T-cell (primary cell): Measurements from ENCODE around the gene VPS35L. TPM values are rescaled to one million over a fixed set of nuclear protein-coding genes. Genes with fewer than 3 reads are reported as not detected.

Experiments
- ATAC-seq, 4 experiments: fragments of 200-7000 bp in 3 of 4; fragments of 150-1000 bp in 1 of 4; cut with Tn5 transposase; replicated peaks in 1 of 4; 1 replicate in 3 of 4; 2 replicates in 1 of 4; pipeline ENCODE4 v1.10.0; 2021; ENCODE audit warnings: moderate library complexity in 3 of 4, mild to moderate bottlenecking in 2 of 4, moderate number of reproducible peaks in 1 of 4
- CTCF ChIA-PET, 2 donors: fragments of 300-600 bp; sonication (Branson Sonifier 250); formaldehyde crosslinking; loops; one replicate each; lab custom pipeline; 2022; ENCODE audit warnings: antibody characterized with exemption in 2 of 2; lab: Charles Lee
- POLR2A ChIA-PET, 2 donors: fragments of 300-600 bp; sonication (Branson Sonifier 250); formaldehyde crosslinking; loops; one replicate each; lab custom pipeline; 2022; ENCODE audit warnings: antibody characterized with exemption in 2 of 2; lab: Charles Lee
- DNase-seq, 35 experiments: peaks; one replicate each; pipeline versions ENCODE4 v3.0.0 to v3.0.0-alpha.2; 2013 to 2023
- H3K27ac ChIP-seq: one replicate; pipeline ENCODE4 v1.5.1; 2013; ENCODE audit warnings: low read length
- H3K27me3 ChIP-seq, 2 experiments: replicated peaks in 1 of 2; 1 replicate in 1 of 2; 2 replicates in 1 of 2; pipeline versions ENCODE4 v1.6.1 to v1.7.0; 2013; ENCODE audit warnings: low read length in 1 of 2, mixed read lengths in 1 of 2; ENCODE audit not compliant: control insufficient read depth in 2 of 2, insufficient read depth in 2 of 2; ENCODE audit errors: extremely low read depth in 1 of 2
- H3K36me3 ChIP-seq, 2 donors: 1 replicate in 1 of 2; 2 replicates in 1 of 2; pipeline versions ENCODE4 v1.6.1 to v1.7.0; 2013; ENCODE audit warnings: low read length in 1 of 2; ENCODE audit not compliant: control insufficient read depth in 2 of 2, insufficient read depth in 1 of 2; ENCODE audit errors: extremely low read depth in 1 of 2
- H3K4me1 ChIP-seq, 2 experiments: 1 replicate in 1 of 2; 2 replicates in 1 of 2; pipeline versions ENCODE4 v1.6.1 to v1.7.0; 2013; ENCODE audit warnings: low read length in 2 of 2, mixed read lengths in 1 of 2; ENCODE audit not compliant: insufficient read depth in 2 of 2, control insufficient read depth in 1 of 2; ENCODE audit errors: extremely low read depth in 1 of 2
- H3K4me3 ChIP-seq, 2 donors: 1 replicate in 1 of 2; 2 replicates in 1 of 2; pipeline versions ENCODE4 v1.5.1 to v1.7.0; 2013; ENCODE audit warnings: mild to moderate bottlenecking in 2 of 2, low read length in 1 of 2, moderate library complexity in 1 of 2; ENCODE audit not compliant: control insufficient read depth in 1 of 2; ENCODE audit errors: extremely low read depth in 1 of 2
- H3K9me3 ChIP-seq: 2 replicates; pipeline ENCODE4 v1.7.0; 2013
- H3K27ac Mint-ChIP-seq, 2 donors: one replicate each; pipeline ENCODE4 v1.8.0; 2020 to 2021; ENCODE audit warnings: mild to moderate bottlenecking in 2 of 2, mixed read lengths in 2 of 2
- H3K27me3 Mint-ChIP-seq, 2 donors: one replicate each; pipeline ENCODE4 v1.8.0; 2021 to 2022; ENCODE audit warnings: mixed read lengths in 2 of 2
- H3K36me3 Mint-ChIP-seq: one replicate; pipeline ENCODE4 v1.8.0; 2021; ENCODE audit warnings: mixed read lengths
- H3K4me1 Mint-ChIP-seq, 3 donors: one replicate each; pipeline ENCODE4 v1.8.0; 2020 to 2022; ENCODE audit warnings: mixed read lengths in 3 of 3, mild to moderate bottlenecking in 1 of 3
- H3K4me3 Mint-ChIP-seq, 3 donors: one replicate each; pipeline ENCODE4 v1.8.0; 2020 to 2022; ENCODE audit warnings: mild to moderate bottlenecking in 3 of 3, mixed read lengths in 3 of 3, moderate library complexity in 3 of 3
- H3K9me3 Mint-ChIP-seq, 3 donors: one replicate each; pipeline ENCODE4 v1.8.0; 2020 to 2022; ENCODE audit warnings: mixed read lengths in 3 of 3
- WGBS: methylation state at CpG from one replicate; pipeline ENCODE4 v1.1.5; 2013; ENCODE audit warnings: missing lambda C conversion rate; ENCODE audit not compliant: insufficient coverage; 5-methylcytosine and 5-hydroxymethylcytosine counted together
- total RNA-seq, 35 experiments: library from RNA in 6 of 35; stranded (reverse) in 6 of 35; fragments of 120-200 nt in 1 of 35; gene quantifications; one replicate each; pipeline versions ENCODE4 v1.2.1 to v1.2.4 and lab custom pipeline; 2013 to 2026

VPS35L gene
- total RNA-seq, 5 donors from 2014 or later (not counting 1 experiment from before 2014, with no cell fraction given) = 40.2 to 46.9 (median 42.9) TPM

- no peak for ATAC-seq
- Mint-ChIP-seq H3K36me3 (peaks cover 57% of the 10 kb centered on the region), H3K27me3 (no peaks in the 10 kb centered on the region), H3K4me3 (no peak overlapping the region), H3K27ac (peak overlapping the region in 1 of 2 donors; percentile 28), H3K4me1 (peaks cover 7 to 10% (median 7%) of the 10 kb centered on the region in 3 donors), H3K9me3 (no peaks in the 10 kb centered on the region)
- Histone ChIP-seq H3K4me1 (peaks cover 0 to 5% of the 10 kb centered on the region in 2 experiments), H3K4me3 (no peak overlapping the region), H3K36me3 (peaks cover 25 to 80% of the 10 kb centered on the region in 2 donors), H3K27ac (no peak overlapping the region), H3K9me3 (no peaks in the 10 kb centered on the region), H3K27me3 (no peaks in the 10 kb centered on the region)
- ChIA-PET CTCF (no interaction called here), POLR2A (no interaction called here)
- WGBS = 100% methylated on average over 11 of the region's 18 CpGs
- no peak for DNase-seq
These were observed 153.0 kb downstream of the VPS35L start for GRCh38 chr16:19708296-19709205.

- peaks cover 57% of the 10 kb centered on the region for H3K36me3 Mint-ChIP-seq
- ChIA-PET POLR2A (no interaction called here), CTCF (no interaction called here)
- Histone ChIP-seq H3K36me3 (peaks cover 25 to 79% of the 10 kb centered on the region in 2 donors), H3K27me3 (no peaks in the 10 kb centered on the region), H3K9me3 (no peaks in the 10 kb centered on the region), H3K27ac (no peak overlapping the region), H3K4me3 (no peak overlapping the region), H3K4me1 (peaks cover 0 to 5% of the 10 kb centered on the region in 2 experiments)
- WGBS = 98% methylated on average over 22 of the region's 22 CpGs
- H3K4me1 Mint-ChIP-seq = peaks cover 12 to 16% (median 13%) of the 10 kb centered on the region in 3 donors
- peak overlapping the region in 1 of 2 donors; percentile 17 for H3K27ac Mint-ChIP-seq
- DNase-seq (no peak), ATAC-seq (no peak)
- H3K9me3 Mint-ChIP-seq = no peaks in the 10 kb centered on the region
- no peaks in the 10 kb centered on the region for H3K27me3 Mint-ChIP-seq
- H3K4me3 Mint-ChIP-seq = no peak overlapping the region
These were observed 154.1 kb downstream of the VPS35L start for GRCh38 chr16:19709381-19710136.

GRCh38 chr16:19710191-19710908, 154.8 kb downstream of the VPS35L start:
- no peak overlapping the region for H3K27ac Mint-ChIP-seq
- Histone ChIP-seq H3K27me3 (no peaks in the 10 kb centered on the region), H3K4me3 (no peak overlapping the region), H3K9me3 (no peaks in the 10 kb centered on the region), H3K36me3 (peaks cover 25 to 74% of the 10 kb centered on the region in 2 donors), H3K4me1 (peaks cover 0 to 5% of the 10 kb centered on the region in 2 experiments), H3K27ac (no peak overlapping the region)
- peaks cover 13 to 20% (median 15%) of the 10 kb centered on the region in 3 donors for H3K4me1 Mint-ChIP-seq
- ChIA-PET POLR2A (no interaction called here), CTCF (no interaction called here)
- peaks cover 55% of the 10 kb centered on the region for H3K36me3 Mint-ChIP-seq
- WGBS = 87% methylated on average over 18 of the region's 23 CpGs
- DNase-seq (no peak), ATAC-seq (no peak)
- H3K9me3 Mint-ChIP-seq = no peaks in the 10 kb centered on the region
- H3K4me3 Mint-ChIP-seq = no peak overlapping the region
- H3K27me3 Mint-ChIP-seq = no peaks in the 10 kb centered on the region

GRCh38 chr16:19710991-19711545, 155.6 kb downstream of the VPS35L start:
- ATAC-seq (no peak), DNase-seq (no peak)
- Mint-ChIP-seq H3K27ac (no peak overlapping the region), H3K4me3 (no peak overlapping the region), H3K4me1 (peaks cover 16 to 28% (median 19%) of the 10 kb centered on the region in 3 donors), H3K9me3 (no peaks in the 10 kb centered on the region), H3K36me3 (peaks cover 50% of the 10 kb centered on the region), H3K27me3 (no peaks in the 10 kb centered on the region)
- CTCF ChIA-PET = no interaction called here
- POLR2A ChIA-PET = no interaction called here
- no peaks in the 10 kb centered on the region for H3K9me3 ChIP-seq
- no peak overlapping the region for H3K4me3 ChIP-seq
- H3K4me1 ChIP-seq = peaks cover 0 to 5% of the 10 kb centered on the region in 2 experiments
- H3K27me3 ChIP-seq = no peaks in the 10 kb centered on the region
- 96% methylated on average over 12 of the region's 13 CpGs for WGBS
- H3K36me3 ChIP-seq = peaks cover 25 to 67% of the 10 kb centered on the region in 2 donors
- H3K27ac ChIP-seq = no peak overlapping the region

- no peak overlapping the region for H3K4me3 Mint-ChIP-seq
- Histone ChIP-seq H3K36me3 (peaks cover 25 to 62% of the 10 kb centered on the region in 2 donors), H3K9me3 (no peaks in the 10 kb centered on the region), H3K27ac (no peak overlapping the region), H3K4me3 (no peak overlapping the region), H3K4me1 (peaks cover 0 to 9% of the 10 kb centered on the region in 2 experiments), H3K27me3 (no peaks in the 10 kb centered on the region)
- no peak for DNase-seq
- CTCF ChIA-PET = no interaction called here
- POLR2A ChIA-PET = no interaction called here
- no peak for ATAC-seq
- H3K27me3 Mint-ChIP-seq = no peaks in the 10 kb centered on the region
- H3K27ac Mint-ChIP-seq = no peak overlapping the region
- H3K4me1 Mint-ChIP-seq = peaks cover 22 to 33% (median 25%) of the 10 kb centered on the region in 3 donors
- peaks cover 46% of the 10 kb centered on the region for H3K36me3 Mint-ChIP-seq
- 94% methylated on average over 8 of the region's 12 CpGs for WGBS
- no peaks in the 10 kb centered on the region for H3K9me3 Mint-ChIP-seq
These were observed 156.1 kb downstream of the VPS35L start for GRCh38 chr16:19711643-19712042.
